Neural cell (in vitro differentiated cells): ENCODE results near the gene PLXNA4. TPM values are rescaled to one million over a fixed set of nuclear protein-coding genes. Genes with fewer than 3 reads are reported as not detected.

ENCODE experiments used
- H2AFZ ChIP-seq: fragments of 200-600, 300-800 bp; sonication (generic), shearing (Covaris generic); 2 replicates; pipeline ENCODE4 v1.6.0; 2014; ENCODE audit warnings: low read depth, mild to moderate bottlenecking, antibody characterized with exemption, low read length, moderate library complexity
- H3F3A ChIP-seq: fragments of 200-600 bp; shearing (Covaris generic); 2 replicates; pipeline ENCODE4 v1.6.1; 2016; ENCODE audit warnings: mild to moderate bottlenecking, moderate library complexity, mixed read lengths, antibody characterized with exemption, low read length; ENCODE audit not compliant: insufficient read depth, poor library complexity, severe bottlenecking
- H3K27ac ChIP-seq: fragments of 200-600, 300-800 bp; sonication (generic), shearing (Covaris generic); 2 replicates; pipeline ENCODE4 v1.5.1; 2014; ENCODE audit warnings: mild to moderate bottlenecking, low read length, moderate library complexity
- H3K27me3 ChIP-seq: fragments of 300-800, 200-600 bp; sonication (generic), shearing (Covaris generic); 2 replicates; pipeline ENCODE4 v1.6.0; 2014; ENCODE audit warnings: mild to moderate bottlenecking, low read depth, low read length, moderate library complexity; ENCODE audit not compliant: insufficient read depth
- H3K36me3 ChIP-seq: fragments of 300-800, 200-600 bp; sonication (generic), shearing (Covaris generic); 2 replicates; pipeline ENCODE4 v1.5.1; 2014; ENCODE audit warnings: mild to moderate bottlenecking, antibody characterized with exemption, low read length, moderate library complexity; ENCODE audit not compliant: insufficient read depth
- H3K4me2 ChIP-seq: fragments of 300-800, 200-600 bp; sonication (generic), shearing (Covaris generic); 2 replicates; pipeline ENCODE4 v1.6.0; 2014; ENCODE audit warnings: mild to moderate bottlenecking, low read length
- H3K4me3 ChIP-seq: fragments of 300-800, 200-600 bp; sonication (generic), shearing (Covaris generic); 2 replicates; pipeline ENCODE4 v1.5.1; 2014; ENCODE audit warnings: mild to moderate bottlenecking, low read length, moderate library complexity
- H3K79me2 ChIP-seq: fragments of 200-600 bp; shearing (Covaris generic); replicated peaks from 2 replicates; pipeline ENCODE4 v1.6.0; 2014; ENCODE audit warnings: mild to moderate bottlenecking, low read length, moderate library complexity; ENCODE audit not compliant: insufficient read depth
- H3K9ac ChIP-seq: fragments of 300-800, 200-600 bp; sonication (generic), shearing (Covaris generic); 2 replicates; pipeline ENCODE4 v1.6.1; 2016; ENCODE audit warnings: mild to moderate bottlenecking, low read length, mixed read lengths
- H3K9me2 ChIP-seq: fragments of 200-600 bp; shearing (Covaris generic); 2 replicates; pipeline ENCODE4 v1.6.1; 2016; ENCODE audit warnings: mild to moderate bottlenecking, low read length, mixed read lengths; ENCODE audit not compliant: insufficient read depth
- H3K9me3 ChIP-seq: fragments of 200-600, 300-800 bp; sonication (generic), shearing (Covaris generic); 2 replicates; pipeline ENCODE4 v1.6.1; 2016; ENCODE audit warnings: mild to moderate bottlenecking, mixed run types, low read length, moderate library complexity, mixed read lengths
- H4K20me1 ChIP-seq: fragments of 200-600 bp; shearing (Covaris generic); 2 replicates; pipeline ENCODE4 v1.6.1; 2016; ENCODE audit warnings: mild to moderate bottlenecking, mixed run types; ENCODE audit not compliant: insufficient read depth
- CTCF ChIP-seq: fragments of 450-650 bp; IDR thresholded peaks from 2 replicates; pipeline ENCODE4 v1.5.1; 2014; ENCODE audit warnings: antibody characterized with exemption, mild to moderate bottlenecking, moderate library complexity; ENCODE audit not compliant: poor library complexity, severe bottlenecking
- EP300 ChIP-seq: fragments of 450-650 bp; conservative IDR thresholded peaks from 2 replicates; pipeline ENCODE4 v1.6.1; 2014; ENCODE audit warnings: antibody characterized with exemption, mild to moderate bottlenecking, moderate library complexity; ENCODE audit not compliant: poor library complexity, severe bottlenecking
- EZH2 ChIP-seq: fragments of 200-600, 300-800 bp; shearing (Covaris generic), sonication (generic); IDR thresholded peaks from 2 replicates; pipeline ENCODE4 v1.6.1; 2014; ENCODE audit warnings: antibody characterized with exemption, low read length, borderline replicate concordance, mild to moderate bottlenecking; ENCODE audit not compliant: insufficient read depth, poor library complexity, severe bottlenecking
- MXI1 ChIP-seq: fragments of 450-650 bp; conservative IDR thresholded peaks from 2 replicates; pipeline ENCODE4 v1.6.1; 2014; ENCODE audit warnings: antibody characterized with exemption, mild to moderate bottlenecking; ENCODE audit not compliant: poor library complexity, severe bottlenecking
- POLR2AphosphoS5 ChIP-seq: IDR thresholded peaks from 2 replicates; pipeline ENCODE4 v1.6.1; 2012
- RAD21 ChIP-seq: fragments of 450-650 bp; conservative IDR thresholded peaks from 2 replicates; pipeline ENCODE4 v1.6.1; 2014; ENCODE audit warnings: antibody characterized with exemption, mild to moderate bottlenecking, moderate library complexity
- REST ChIP-seq: IDR thresholded peaks from 2 replicates; pipeline ENCODE4 v1.6.1; 2012; ENCODE audit warnings: borderline replicate concordance
- SMC3 ChIP-seq: fragments of 450-650 bp; conservative IDR thresholded peaks from 2 replicates; pipeline ENCODE4 v1.6.1; 2014; ENCODE audit warnings: antibody characterized with exemption, mild to moderate bottlenecking, moderate library complexity; ENCODE audit not compliant: poor library complexity
- TAF1 ChIP-seq: IDR thresholded peaks from 2 replicates; pipeline ENCODE4 v1.6.1; 2012; ENCODE audit warnings: low read depth
- polyA plus RNA-seq: library from polyadenylated mRNA; depleted of rRNA; stranded (reverse); fragments of >200 nt; gene quantifications from 2 replicates; pipeline ENCODE4 v1.2.3, GENCODE V29; 2014

PLXNA4 gene
- polyA plus RNA-seq, 1 donor from 2014 or later = 7.2 TPM

GRCh38 chr7:132122901-132123300 lies 453.4 kb downstream of the PLXNA4 start:
- no peaks in the 10 kb centered on the region for H3K79me2 ChIP-seq
- no peaks in the 10 kb centered on the region for H3K36me3 ChIP-seq
- no peaks in the 10 kb centered on the region for H3K27me3 ChIP-seq
- H2AFZ ChIP-seq = no peak overlapping the region
- H3K4me2 ChIP-seq = no peak overlapping the region
- no peaks in the 10 kb centered on the region for H3K9me2 ChIP-seq
- no peaks in the 10 kb centered on the region for H3F3A ChIP-seq
- H4K20me1 ChIP-seq = no peaks in the 10 kb centered on the region
- no peaks in the 10 kb centered on the region for H3K9me3 ChIP-seq
- H3K9ac ChIP-seq = no peak overlapping the region
- no peak overlapping the region for H3K4me3 ChIP-seq
- TF ChIP-seq EZH2 = no peak
- no peak for TF ChIP-seq CTCF
- no peak for TF ChIP-seq RAD21
- no peak for TF ChIP-seq TAF1
- TF ChIP-seq SMC3 = no peak
- TF ChIP-seq POLR2AphosphoS5 = no peak
- no peak for TF ChIP-seq EP300
- TF ChIP-seq REST = no peak
- TF ChIP-seq MXI1 = no peak
- no peak overlapping the region for H3K27ac ChIP-seq

GRCh38 chr7:132121987-132122386 lies 454.3 kb downstream of the PLXNA4 start:
- no peaks in the 10 kb centered on the region for H3K36me3 ChIP-seq
- H3K9ac ChIP-seq = no peak overlapping the region
- H3K27ac ChIP-seq = no peak overlapping the region
- no peak for TF ChIP-seq RAD21
- TF ChIP-seq SMC3 = no peak
- TF ChIP-seq POLR2AphosphoS5 = no peak
- TF ChIP-seq EP300 = no peak
- no peak for TF ChIP-seq TAF1
- TF ChIP-seq EZH2 = no peak
- TF ChIP-seq CTCF = no peak
- H3K79me2 ChIP-seq = no peaks in the 10 kb centered on the region
- no peaks in the 10 kb centered on the region for H3K9me3 ChIP-seq
- H3K9me2 ChIP-seq = no peaks in the 10 kb centered on the region
- H2AFZ ChIP-seq = no peak overlapping the region
- H4K20me1 ChIP-seq = no peaks in the 10 kb centered on the region
- H3K4me3 ChIP-seq = no peak overlapping the region
- H3K4me2 ChIP-seq = no peak overlapping the region
- H3F3A ChIP-seq = no peaks in the 10 kb centered on the region
- no peaks in the 10 kb centered on the region for H3K27me3 ChIP-seq
